ENCODE data around the gene LAMA5.

The LAMA5 gene

GRCh38 chr20:62296724-62297448, 70.2 kb downstream of the LAMA5 start:
- H3K4me3 ChIP-seq (ENCODE audit: low read depth, low read length): no peak overlapping the region
- TF ChIP-seq, protein P1, sequence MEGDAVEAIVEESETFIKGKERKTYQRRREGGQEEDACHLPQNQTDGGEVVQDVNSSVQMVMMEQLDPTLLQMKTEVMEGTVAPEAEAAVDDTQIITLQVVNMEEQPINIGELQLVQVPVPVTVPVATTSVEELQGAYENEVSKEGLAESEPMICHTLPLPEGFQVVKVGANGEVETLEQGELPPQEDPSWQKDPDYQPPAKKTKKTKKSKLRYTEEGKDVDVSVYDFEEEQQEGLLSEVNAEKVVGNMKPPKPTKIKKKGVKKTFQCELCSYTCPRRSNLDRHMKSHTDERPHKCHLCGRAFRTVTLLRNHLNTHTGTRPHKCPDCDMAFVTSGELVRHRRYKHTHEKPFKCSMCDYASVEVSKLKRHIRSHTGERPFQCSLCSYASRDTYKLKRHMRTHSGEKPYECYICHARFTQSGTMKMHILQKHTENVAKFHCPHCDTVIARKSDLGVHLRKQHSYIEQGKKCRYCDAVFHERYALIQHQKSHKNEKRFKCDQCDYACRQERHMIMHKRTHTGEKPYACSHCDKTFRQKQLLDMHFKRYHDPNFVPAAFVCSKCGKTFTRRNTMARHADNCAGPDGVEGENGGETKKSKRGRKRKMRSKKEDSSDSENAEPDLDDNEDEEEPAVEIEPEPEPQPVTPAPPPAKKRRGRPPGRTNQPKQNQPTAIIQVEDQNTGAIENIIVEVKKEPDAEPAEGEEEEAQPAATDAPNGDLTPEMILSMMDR (IDR thresholded peaks at IDR 0.05; ENCODE audit: borderline replicate concordance, insufficient read depth, low read depth, low read length): no peak

GRCh38 chr20:62294516-62294915, 72.6 kb downstream of the LAMA5 start:
- no peak overlapping the region for H3K4me3 ChIP-seq (ENCODE audit: low read depth, low read length)
- TF ChIP-seq, protein P1 (IDR thresholded peaks at IDR 0.05; ENCODE audit: borderline replicate concordance, insufficient read depth, low read depth, low read length): no peak

DNA sequence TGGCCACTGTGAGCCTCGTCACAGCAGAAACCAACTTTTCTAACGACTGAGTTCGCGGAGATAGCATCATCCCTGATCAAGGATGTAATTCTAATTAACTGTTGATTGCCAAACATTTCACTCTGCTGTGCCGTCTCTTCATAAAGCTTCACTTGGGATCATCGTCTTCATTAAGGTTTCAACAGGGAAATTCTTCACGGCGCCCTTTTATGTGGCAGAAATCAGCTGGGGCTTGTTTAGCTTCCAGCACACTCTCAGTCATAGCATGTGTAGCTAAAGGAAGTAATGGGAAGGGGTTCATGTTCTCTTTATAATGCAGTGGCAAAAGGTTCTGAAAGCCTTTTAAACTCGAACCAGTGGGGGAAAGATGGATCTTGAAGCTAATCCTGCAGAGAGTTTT, 73.2 kb downstream of the LAMA5 start:
- TF ChIP-seq, protein P1 (IDR thresholded peaks at IDR 0.05; ENCODE audit: borderline replicate concordance, insufficient read depth, low read depth, low read length): no peak
- H3K4me3 ChIP-seq (ENCODE audit: low read depth, low read length): no peak overlapping the region

DNA sequence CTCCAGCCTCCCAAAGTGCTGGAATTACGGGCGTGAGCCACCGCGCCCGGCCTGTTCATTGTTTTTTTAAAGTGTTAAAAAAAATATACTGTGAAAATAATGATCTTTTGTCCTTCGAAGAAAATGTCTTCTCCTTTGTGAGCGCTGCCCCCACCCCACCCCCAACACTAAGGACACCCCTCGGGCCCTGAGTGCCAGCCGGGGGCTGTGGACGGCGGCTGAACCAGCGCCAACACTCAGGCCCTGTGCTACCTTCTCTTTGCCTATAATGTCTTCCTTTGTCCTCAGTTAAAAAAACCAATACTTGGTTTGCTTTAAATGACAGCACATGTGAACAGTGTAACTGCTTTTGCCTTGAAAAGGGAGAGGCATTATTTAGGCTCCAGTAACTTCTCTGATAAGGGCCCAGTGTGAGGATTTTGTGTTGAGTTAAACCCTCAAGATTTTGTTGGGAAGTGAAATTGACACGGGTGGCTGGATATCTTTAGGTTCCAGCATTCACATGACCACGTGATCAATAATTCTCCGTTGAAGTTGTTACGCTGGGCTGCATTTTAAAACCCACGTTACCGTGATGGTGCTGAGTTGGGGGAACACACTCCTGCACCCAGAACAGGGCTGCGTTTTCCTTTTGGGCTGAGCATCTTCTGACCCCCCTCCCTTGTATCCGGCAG, 73.9 kb downstream of the LAMA5 start:
- TF ChIP-seq, protein P1 (IDR thresholded peaks at IDR 0.05; ENCODE audit: borderline replicate concordance, insufficient read depth, low read depth, low read length): no peak
- H3K4me3 ChIP-seq (ENCODE audit: low read depth, low read length): no peak overlapping the region

DNA sequence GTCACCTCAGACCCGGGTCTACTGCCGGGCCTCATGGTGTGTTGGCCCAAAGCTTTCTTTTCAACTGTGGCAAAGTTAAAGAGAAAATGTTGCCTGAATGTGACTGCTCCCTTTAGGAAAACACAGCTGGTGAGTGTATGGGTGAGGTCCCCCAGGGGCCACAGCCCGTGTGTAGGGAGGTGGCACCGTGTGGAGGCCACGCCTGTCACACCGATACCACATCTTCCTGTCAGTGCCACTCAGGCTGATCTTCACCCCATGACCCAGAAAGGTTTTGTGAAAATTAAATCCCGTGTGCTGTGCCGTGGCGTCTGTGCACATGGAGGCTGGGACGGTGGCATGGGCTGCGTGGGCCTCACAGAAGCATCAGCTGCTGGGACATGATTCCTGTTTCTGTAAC, 75.0 kb downstream of the LAMA5 start:
- TF ChIP-seq, protein P1 (IDR thresholded peaks at IDR 0.05; ENCODE audit: borderline replicate concordance, insufficient read depth, low read depth, low read length): no peak
- no peak overlapping the region for H3K4me3 ChIP-seq (ENCODE audit: low read depth, low read length)

DNA sequence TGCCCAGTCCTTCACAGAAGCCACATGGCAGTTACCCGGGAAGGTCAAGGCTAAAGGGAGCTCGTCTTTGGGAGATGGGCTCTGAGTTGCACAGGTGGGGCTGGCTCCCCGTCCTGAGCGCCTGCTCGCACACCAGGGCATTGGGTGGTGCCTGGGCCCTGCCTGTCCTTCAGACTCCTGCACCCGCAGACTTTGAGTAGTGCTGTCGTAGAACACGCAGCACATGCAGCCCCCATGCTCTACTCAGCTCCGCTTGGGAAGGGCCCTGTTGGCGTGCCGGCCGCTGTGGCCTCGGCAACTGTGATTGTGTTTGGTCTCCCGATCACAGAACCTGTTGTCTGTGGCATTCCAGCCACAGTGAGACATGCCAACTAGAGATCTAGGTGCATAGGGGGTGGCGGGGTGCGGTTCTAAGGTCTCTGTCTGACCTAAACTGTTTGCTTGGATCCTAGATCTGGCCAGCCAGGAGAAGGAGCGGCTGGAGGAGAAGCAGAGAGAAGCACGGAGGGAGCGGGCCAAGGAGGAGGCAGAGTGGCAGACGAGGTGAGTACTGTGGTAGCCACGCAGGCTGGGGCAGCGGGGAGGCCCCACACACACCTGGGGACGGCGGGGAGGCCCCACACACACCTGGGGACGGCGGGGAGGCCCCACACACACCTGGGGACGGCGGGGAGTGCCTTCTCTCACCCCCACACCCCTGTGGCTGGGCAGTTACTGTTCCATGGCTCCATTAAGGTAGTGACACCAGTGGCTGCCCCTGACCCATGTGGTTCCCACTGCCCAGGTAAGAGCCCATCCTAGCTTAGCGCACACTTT, 75.7 kb downstream of the LAMA5 start:
- TF ChIP-seq, protein P1 (IDR thresholded peaks at IDR 0.05; ENCODE audit: borderline replicate concordance, insufficient read depth, low read depth, low read length): no peak
- H3K4me3 ChIP-seq (ENCODE audit: low read depth, low read length): no peak overlapping the region
